HG02610 (cell line): ENCODE results near the gene TLCD1.
"Not testable (repeated sequence)": the region's sequence is repeated elsewhere in the genome, so short reads cannot be mapped to it uniquely, and the experiment has no call there.

ENCODE experiments used
- ATAC-seq: cut with Tn5 transposase; IDR thresholded peaks from one replicate; pipeline ENCODE4 v1.9.1; 2021; ENCODE audit warnings: mild to moderate bottlenecking, moderate library complexity; ENCODE audit not compliant: unreplicated experiment

Gene TLCD1

GRCh38 chr17:28729950-28730330 is 3.9 kb upstream of the TLCD1 start:
- ATAC-seq = no peak

GRCh38 chr17:28728364-28729200 is 2.5 kb upstream of the TLCD1 start, which contains the start of gene NEK8:
TSS of gene NEK8 (plus strand) at chr17:28728788. CDS start at chr17:28728814, 26 bp downstream.
- ATAC-seq = peak; percentile 25

GRCh38 chr17:28726627-28727491 is 826 bp upstream of the TLCD1 start:
- peak; percentile 29 for ATAC-seq

- ATAC-seq = no peak
Measured at GRCh38 chr17:28725660-28726225, 290 bp downstream of the TLCD1 start.

GRCh38 chr17:28725166-28725659 is 820 bp downstream of the TLCD1 start:
- ATAC-seq = no peak

- ATAC-seq = no peak
Measured at GRCh38 chr17:28724500-28725165, 1.4 kb downstream of the TLCD1 start.

GRCh38 chr17:28723836-28724499 is 2.1 kb downstream of the TLCD1 start:
- not testable (repeated sequence) for ATAC-seq

- ATAC-seq = no peak
Measured at GRCh38 chr17:28723159-28723835, 2.7 kb downstream of the TLCD1 start.

- ATAC-seq = no peak
Measured at GRCh38 chr17:28722417-28723158, 3.4 kb downstream of the TLCD1 start.

- not testable (repeated sequence) for ATAC-seq
Measured at GRCh38 chr17:28720997-28721329, 5.1 kb downstream of the TLCD1 start.

GRCh38 chr17:28720247-28720996 is 5.6 kb downstream of the TLCD1 start:
- ATAC-seq = no peak

GRCh38 chr17:28719021-28719433 is 7.0 kb downstream of the TLCD1 start:
- ATAC-seq = no peak

- ATAC-seq = no peak
Measured at GRCh38 chr17:28718333-28719020, 7.6 kb downstream of the TLCD1 start.

- ATAC-seq = no peak
Measured at GRCh38 chr17:28717578-28718332, 8.3 kb downstream of the TLCD1 start, which contains the start of gene RAB34. TSS of gene RAB34 (minus strand) at chr17:28717868. CDS start at chr17:28717266, 602 bp downstream.

- no peak for ATAC-seq
Measured at GRCh38 chr17:28716740-28717577, 9.1 kb downstream of the TLCD1 start.

- no peak for ATAC-seq
Measured at GRCh38 chr17:28715217-28715616, 10.8 kb downstream of the TLCD1 start.
